ENCODE data around the gene PDE4D. TPM values are rescaled to one million over a fixed set of nuclear protein-coding genes. Genes with fewer than 3 reads are reported as not detected.

The PDE4D gene
- total RNA-seq, 1 donor from 2014 or later: 7.6 TPM

GRCh38 chr5:58922461-58923171 lies 970.9 kb downstream of the PDE4D start:
- Mint-ChIP-seq H3K4me1 (ENCODE audit: low read depth) (peaks cover 21% of the 10 kb centered on the region), H3K27ac (no peak overlapping the region), H3K4me3 (ENCODE audit: low read depth) (no peak overlapping the region), H3K27me3 (peaks cover 14% of the 10 kb centered on the region), H3K9me3 (ENCODE audit: low read depth) (no peaks in the 10 kb centered on the region), H3K36me3 (ENCODE audit: insufficient read depth) (no peaks in the 10 kb centered on the region)
- TF ChIP-seq, protein P1, sequence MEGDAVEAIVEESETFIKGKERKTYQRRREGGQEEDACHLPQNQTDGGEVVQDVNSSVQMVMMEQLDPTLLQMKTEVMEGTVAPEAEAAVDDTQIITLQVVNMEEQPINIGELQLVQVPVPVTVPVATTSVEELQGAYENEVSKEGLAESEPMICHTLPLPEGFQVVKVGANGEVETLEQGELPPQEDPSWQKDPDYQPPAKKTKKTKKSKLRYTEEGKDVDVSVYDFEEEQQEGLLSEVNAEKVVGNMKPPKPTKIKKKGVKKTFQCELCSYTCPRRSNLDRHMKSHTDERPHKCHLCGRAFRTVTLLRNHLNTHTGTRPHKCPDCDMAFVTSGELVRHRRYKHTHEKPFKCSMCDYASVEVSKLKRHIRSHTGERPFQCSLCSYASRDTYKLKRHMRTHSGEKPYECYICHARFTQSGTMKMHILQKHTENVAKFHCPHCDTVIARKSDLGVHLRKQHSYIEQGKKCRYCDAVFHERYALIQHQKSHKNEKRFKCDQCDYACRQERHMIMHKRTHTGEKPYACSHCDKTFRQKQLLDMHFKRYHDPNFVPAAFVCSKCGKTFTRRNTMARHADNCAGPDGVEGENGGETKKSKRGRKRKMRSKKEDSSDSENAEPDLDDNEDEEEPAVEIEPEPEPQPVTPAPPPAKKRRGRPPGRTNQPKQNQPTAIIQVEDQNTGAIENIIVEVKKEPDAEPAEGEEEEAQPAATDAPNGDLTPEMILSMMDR (IDR thresholded peaks at IDR 0.05; ENCODE audit: unreplicated experiment): no peak
- DNase-seq (ENCODE audit: low spot score, unreplicated experiment): no peak

DNA sequence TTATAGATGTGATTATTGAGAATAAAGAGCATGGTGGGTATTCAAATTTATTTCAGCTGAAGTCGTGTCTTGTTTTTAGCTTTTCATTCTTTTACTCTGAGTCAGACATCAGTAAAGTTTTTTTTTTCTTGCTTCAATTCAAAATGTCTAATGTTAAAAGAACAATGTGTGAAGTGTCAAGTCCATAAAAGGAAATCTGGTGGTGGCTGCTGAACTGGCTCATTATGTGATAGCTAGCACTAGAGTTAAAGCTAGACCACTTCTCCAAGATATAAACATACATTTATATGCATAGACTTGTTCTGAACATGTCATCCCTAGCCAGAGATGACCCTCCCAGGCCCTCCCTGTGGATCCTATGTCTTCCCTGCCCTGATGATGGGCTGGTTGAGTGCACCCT lies 972.4 kb downstream of the PDE4D start:
- no peaks in the 10 kb centered on the region for H3K9me3 Mint-ChIP-seq (ENCODE audit: low read depth)
- DNase-seq (ENCODE audit: low spot score, unreplicated experiment): no peak
- TF ChIP-seq, protein P1 (IDR thresholded peaks at IDR 0.05; ENCODE audit: unreplicated experiment): no peak
- no peaks in the 10 kb centered on the region for H3K36me3 Mint-ChIP-seq (ENCODE audit: insufficient read depth)
- peaks cover 14% of the 10 kb centered on the region for H3K27me3 Mint-ChIP-seq
- no peak overlapping the region for H3K4me3 Mint-ChIP-seq (ENCODE audit: low read depth)
- H3K27ac Mint-ChIP-seq: no peak overlapping the region
- H3K4me1 Mint-ChIP-seq (ENCODE audit: low read depth): peaks cover 7% of the 10 kb centered on the region

DNA sequence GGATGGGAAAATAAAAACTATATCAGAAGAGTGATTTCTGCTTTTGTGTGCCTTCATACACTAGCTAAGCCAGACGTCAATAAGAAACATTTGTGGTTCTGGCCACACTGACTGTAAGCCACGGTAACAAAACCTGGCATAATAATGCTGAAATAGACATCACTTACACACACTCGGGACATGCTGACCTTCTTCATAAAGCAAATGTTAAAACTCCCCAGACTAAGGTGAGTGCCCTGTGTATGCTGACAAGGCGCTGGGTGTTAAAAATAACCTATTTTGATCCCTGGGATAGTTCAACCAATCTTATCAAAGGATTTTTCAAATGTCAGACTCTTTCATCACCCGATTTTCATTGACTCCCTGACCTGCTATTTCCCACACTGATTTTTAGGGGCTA lies 973.7 kb downstream of the PDE4D start:
- TF ChIP-seq, protein P1 (IDR thresholded peaks at IDR 0.05; ENCODE audit: unreplicated experiment): no peak
- H3K27ac Mint-ChIP-seq: no peak overlapping the region
- DNase-seq (ENCODE audit: low spot score, unreplicated experiment): no peak
- no peak overlapping the region for H3K4me3 Mint-ChIP-seq (ENCODE audit: low read depth)
- no peaks in the 10 kb centered on the region for H3K9me3 Mint-ChIP-seq (ENCODE audit: low read depth)
- H3K4me1 Mint-ChIP-seq (ENCODE audit: low read depth): peaks cover 3% of the 10 kb centered on the region
- H3K27me3 Mint-ChIP-seq: peaks cover 14% of the 10 kb centered on the region
- H3K36me3 Mint-ChIP-seq (ENCODE audit: insufficient read depth): no peaks in the 10 kb centered on the region

Small RNA genes lying within 50 kb of the gene (microRNA-seq; reads per million reads assigned to microRNA genes)
- gene MIR582 (ENCODE audit: borderline number of aligned reads, unreplicated experiment): 26.9 reads per million, percentile 35 among the genes with 10 or more reads in this experiment

Measured in progenitor cell of endocrine pancreas (in vitro differentiated cells).